Myocyte (in vitro differentiated cells): ENCODE measurements around the gene LPGAT1. TPM values are rescaled to one million over a fixed set of nuclear protein-coding genes. Genes with fewer than 3 reads are reported as not detected.

Source experiments
- DNase-seq: peaks from one replicate; pipeline ENCODE4 v3.0.0-alpha.2; 2012; ENCODE audit warnings: low read depth
- total RNA-seq: library from RNA; depleted of rRNA; stranded (reverse); fragments of >200 nt; gene quantifications from 2 replicates; pipeline ENCODE4 v1.2.3, GENCODE V29; 2014

Gene LPGAT1
- total RNA-seq, 1 donor from 2014 or later: 46.3 TPM

GRCh38 chr1:211829343-211830054, 1.1 kb downstream of the LPGAT1 start:
- peak; percentile 26 for DNase-seq

DNA sequence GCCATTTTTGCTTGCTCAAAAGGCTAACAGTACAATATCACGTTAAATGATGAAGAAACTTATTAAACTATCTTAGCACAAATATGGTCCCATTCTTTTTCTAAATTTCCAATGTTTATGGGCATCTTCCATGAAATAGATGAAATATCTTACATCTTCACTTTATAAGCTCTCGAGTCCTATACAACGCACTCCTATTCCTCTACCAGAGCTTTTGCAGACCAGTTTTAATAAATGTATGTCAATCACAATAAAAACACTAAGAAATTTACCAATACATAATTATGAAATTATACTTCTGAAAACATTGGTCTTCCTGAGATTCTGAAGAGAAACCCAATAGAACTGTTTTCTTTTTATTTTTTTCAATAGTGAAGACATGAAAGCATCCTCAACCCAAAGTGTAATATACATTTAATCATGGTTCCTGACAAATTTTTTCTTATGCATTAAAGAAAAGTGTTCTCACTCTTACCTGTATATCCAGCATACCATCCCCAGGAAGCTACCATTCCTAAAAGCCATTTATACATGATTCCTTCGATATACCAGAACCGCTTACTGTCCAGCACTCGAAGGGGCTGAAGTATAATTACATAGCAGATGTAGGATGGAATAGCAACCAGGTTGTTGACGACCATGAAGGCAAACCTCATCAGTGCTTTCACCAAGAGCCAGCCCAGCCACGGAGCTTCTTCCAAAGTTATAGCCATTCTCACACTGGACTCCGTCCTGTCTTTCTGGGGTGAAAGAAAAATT, 1.8 kb downstream of the LPGAT1 start:
- no peak for DNase-seq

GRCh38 chr1:211827051-211827450, 3.5 kb downstream of the LPGAT1 start:
- DNase-seq: no peak

GRCh38 chr1:211825980-211826379, 4.6 kb downstream of the LPGAT1 start:
- no peak for DNase-seq

GRCh38 chr1:211822677-211823407, 7.7 kb downstream of the LPGAT1 start:
- DNase-seq: no peak

GRCh38 chr1:211816586-211816985, 14.0 kb downstream of the LPGAT1 start:
- no peak for DNase-seq

GRCh38 chr1:211814313-211814712, 16.2 kb downstream of the LPGAT1 start:
- no peak for DNase-seq

DNA sequence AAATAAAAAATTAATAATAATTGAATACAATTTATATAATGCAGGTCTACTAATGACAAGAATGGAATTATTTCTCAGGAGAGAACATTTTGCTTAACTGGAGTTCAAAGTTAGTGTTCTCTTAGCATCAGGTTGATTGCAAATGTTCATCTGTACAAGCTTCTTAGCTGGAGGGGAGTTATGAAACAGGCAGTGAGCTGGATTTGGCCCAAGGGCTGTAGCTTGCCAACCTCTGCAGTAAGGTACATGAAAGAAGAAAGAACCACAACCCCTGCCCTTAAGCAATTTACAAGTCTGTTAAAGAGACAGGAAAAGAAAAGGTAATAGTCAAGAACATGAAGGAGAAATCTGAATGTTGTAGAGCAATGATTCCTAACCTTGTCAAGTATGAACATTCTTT, 17.0 kb downstream of the LPGAT1 start:
- no peak for DNase-seq

DNA sequence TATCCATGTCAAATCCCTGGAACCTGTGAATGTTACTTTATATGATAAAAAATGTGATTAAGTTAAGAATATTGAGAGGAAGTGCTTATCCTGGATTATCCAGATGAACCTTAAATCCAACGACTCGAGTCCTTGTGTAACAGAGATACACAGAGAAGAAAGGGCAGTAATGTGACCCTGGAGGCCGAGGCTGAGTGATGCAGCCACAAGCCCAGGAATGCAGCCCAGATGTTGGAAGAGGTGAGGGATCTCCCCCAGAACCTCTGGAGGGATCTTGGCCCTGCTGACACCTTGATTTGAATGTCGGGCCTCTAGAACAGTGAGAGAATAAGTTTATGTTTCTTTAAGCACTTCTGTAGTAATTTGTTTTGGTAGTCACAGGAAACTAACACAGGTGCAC, 18.0 kb downstream of the LPGAT1 start:
- no peak for DNase-seq

DNA sequence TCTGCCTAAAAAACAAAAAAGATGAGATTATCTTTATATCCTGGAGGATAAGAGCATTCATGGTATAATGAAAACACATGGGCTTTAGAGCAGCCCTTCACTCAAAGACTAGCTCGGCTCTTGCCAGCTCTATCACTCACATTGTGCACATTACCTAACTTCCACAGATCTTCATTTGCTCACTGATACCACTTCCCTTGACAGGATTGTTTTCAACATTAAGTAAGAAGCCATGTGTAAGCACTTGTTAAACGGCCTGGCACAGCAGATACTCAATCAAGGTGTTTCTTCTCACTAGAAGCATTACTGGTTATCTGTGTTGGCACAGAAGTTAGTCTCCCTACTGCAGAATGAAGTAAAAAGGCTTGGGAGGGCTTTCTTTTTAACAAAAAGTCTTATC, 18.7 kb downstream of the LPGAT1 start:
- no peak for DNase-seq

DNA sequence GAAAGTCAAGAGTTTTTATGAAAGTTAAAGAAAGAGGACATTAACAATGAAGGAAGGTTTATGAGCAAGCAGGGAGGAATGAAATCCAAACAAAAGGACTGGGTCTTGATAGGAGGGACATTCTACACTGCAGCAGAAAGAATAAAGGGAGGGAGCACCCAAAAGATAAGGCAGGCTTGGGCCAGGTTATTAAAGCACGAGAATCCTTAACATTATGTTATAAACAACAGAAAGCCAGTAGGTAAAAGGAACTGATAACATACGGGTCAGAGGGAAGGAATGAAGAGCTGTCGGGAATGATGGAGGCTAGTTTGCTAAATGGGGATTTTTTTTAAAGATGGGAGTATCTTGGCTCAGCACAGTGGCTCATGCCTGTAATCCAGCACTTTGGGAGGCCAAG, 19.4 kb downstream of the LPGAT1 start:
- DNase-seq: no peak

- DNase-seq: no peak
Measured at GRCh38 chr1:211808475-211808874, 22.1 kb downstream of the LPGAT1 start.

- no peak for DNase-seq
Measured at GRCh38 chr1:211804915-211805314, 25.6 kb downstream of the LPGAT1 start.

DNA sequence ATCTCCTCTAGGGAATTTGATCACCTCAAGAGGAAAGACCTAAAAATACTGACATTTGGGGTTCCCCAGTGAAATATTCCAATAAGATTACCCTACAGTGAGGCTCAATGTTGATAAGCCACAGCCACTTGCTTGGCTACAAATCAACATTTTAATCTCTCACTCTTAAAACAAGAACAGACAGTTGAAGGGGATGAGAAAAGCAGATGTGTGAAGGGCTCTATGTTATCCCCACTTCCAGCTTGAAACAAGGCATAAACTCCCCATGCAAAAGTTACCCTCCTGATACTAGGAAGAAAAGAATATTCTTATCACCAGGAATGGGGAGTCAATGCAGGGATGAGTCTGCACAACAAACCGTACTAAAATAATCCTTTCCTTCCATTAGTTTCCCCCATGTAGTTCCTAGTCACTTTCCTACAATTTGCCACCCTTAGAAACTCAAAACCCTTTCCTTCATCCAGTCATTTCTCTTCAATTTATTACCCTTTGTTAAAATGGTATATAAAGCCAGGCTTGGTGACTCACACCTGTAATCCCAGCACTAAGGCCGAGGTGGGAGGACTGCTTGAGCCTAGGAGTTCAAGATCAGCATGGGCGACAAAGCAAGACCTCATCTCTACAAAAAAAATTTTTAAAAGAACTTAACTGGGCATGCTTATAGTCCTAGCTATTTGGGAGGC, 29.5 kb downstream of the LPGAT1 start:
- DNase-seq: no peak

GRCh38 chr1:211797994-211798393, 32.6 kb downstream of the LPGAT1 start:
- no peak for DNase-seq

DNA sequence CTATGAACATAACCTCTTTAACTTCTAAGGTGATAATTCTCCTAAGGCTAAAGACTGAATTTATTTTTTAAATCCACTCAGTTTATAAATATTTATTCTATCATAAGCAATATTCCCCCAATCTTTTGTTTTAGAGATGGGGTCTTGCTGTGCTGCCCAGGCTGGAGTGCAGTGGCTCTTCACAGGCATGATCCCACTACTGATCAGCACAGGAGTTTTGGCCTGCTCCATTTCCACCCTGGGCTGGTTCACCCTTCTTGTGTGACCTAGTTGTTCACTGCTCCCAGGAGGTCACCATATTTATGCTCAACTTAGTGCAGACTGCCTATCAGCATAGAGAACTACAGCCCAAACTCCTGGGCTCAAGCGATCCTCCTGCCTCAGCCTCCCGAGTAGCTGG, 38.6 kb downstream of the LPGAT1 start:
- no peak for DNase-seq

DNA sequence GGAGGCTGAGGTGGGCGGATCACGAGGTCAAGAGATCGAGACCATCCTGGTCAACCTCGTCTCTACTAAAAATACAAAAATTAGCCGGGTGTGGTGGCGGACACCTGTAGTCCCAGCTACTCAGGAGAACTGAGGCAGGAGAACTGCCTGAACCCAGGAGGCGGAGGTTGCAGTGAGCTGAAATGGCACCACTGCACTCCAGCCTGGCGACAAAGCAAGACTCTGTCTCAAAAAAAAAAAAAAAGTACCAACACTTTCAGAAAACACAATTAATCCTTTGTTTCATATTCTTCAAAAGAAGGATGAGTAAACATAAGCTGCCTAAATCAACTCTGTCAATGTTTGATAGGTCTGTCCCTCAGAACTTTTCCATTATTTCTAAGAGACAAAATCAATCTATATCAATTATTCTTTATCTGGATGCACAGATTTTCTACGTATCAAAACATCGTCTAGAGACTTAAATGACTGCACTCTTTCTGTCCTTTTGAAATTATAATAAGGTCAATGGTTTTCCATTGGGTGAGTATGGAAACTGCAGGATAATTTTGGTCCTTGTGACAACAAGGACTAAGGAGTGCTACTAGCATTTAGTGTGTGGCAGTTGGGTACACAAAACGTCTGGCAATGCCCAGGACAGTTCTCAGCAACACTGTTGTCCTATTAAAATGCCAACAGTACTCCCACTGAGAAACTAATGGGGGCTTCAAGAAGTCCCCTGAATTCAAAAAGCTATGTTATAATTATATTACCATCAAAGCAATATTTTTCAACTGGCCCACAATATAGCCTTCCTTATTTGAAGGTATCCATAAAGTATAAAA, 40.7 kb downstream of the LPGAT1 start:
- no peak for DNase-seq

- DNase-seq: no peak
Measured at GRCh38 chr1:211788626-211789025, 41.9 kb downstream of the LPGAT1 start.

DNA sequence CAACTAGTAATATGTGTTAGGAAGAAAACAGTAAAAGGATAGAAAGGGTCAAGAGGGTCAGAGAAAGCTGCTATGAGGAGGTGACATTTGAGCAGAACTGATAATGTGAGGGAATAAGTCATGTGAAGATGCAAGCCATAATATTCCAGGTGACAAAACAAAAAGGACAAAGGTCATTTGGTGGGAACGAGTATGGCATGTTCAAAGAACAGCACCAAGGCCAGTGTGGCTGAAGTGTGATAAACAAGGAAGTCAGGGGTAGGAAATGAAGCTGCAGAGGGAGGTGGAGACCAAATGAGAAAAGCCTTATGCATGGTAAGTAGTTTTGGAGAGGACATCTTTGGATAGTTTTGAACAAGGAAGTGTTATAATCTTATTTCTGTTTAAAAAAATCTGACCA, 46.7 kb downstream of the LPGAT1 start:
- DNase-seq: no peak

GRCh38 chr1:211783266-211783665, 47.3 kb downstream of the LPGAT1 start:
- no peak for DNase-seq

GRCh38 chr1:211781260-211781659, 49.3 kb downstream of the LPGAT1 start:
- DNase-seq: peak; percentile 11
